NOMO-1 treated with DMSO at 0.1 percent for 48 hours (cell line): ENCODE data around the gene FBXL5.

Experiments used
- DNase-seq: peaks from one replicate; lab custom pipeline; 2025; ENCODE audit not compliant: unreplicated experiment; lab: John Stamatoyannopoulos, UW

Gene FBXL5

DNA sequence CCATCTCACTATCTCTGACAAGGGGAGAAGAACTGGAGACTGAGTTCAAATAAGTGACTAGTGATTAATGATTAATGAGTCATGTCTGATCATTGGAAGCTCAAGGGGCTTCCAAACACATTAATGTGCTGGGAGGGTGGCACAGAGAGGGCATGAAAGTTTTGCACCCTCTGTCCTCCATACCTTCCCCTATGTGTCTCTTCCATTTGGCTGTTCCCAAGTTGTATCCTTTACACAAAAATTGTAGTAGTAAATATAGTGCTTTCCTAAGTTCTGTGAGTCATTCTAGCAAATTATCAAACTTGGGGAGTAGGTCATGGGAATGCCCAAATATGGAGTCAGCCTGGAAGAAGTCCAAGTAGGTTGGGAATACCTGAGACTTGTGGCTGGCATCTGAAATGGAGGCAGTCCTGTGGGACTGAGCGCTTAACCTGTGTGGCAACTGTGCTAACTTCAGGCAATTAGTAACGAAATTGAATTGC lies 22.4 kb upstream of the FBXL5 start:
- DNase-seq = no peak

GRCh38 chr4:15676899-15677298 lies 21.7 kb upstream of the FBXL5 start:
- DNase-seq = no peak

GRCh38 chr4:15676039-15676438 lies 20.9 kb upstream of the FBXL5 start:
- DNase-seq = no peak

- peak; percentile 59 for DNase-seq
Measured at GRCh38 chr4:15675356-15675755, 20.2 kb upstream of the FBXL5 start.

GRCh38 chr4:15674926-15675325 lies 19.8 kb upstream of the FBXL5 start:
- DNase-seq = peak; percentile 68

- DNase-seq = no peak
Measured at GRCh38 chr4:15674046-15674445, 18.9 kb upstream of the FBXL5 start.

- no peak for DNase-seq
Measured at GRCh38 chr4:15673337-15673736, 18.2 kb upstream of the FBXL5 start.

- no peak for DNase-seq
Measured at GRCh38 chr4:15672101-15672500, 16.9 kb upstream of the FBXL5 start.

DNA sequence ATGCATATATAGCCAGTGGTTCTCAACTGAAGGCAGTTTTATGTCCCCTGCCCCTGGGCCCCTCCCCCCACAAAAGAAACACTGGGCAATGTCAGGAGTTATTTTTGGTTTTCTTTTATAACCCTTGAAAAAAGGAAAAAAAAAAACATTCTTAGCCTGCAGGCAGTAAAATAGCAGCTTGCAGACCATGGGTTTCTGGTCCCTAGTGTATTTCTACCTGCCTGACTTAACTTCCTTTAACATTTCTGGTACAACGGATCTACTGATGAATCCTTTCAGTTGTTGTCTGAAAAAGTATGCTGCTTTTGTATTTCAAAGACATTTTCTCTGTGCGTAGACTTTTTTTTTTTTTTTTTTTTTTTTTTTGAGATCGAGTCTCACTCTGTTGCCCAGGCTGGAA lies 15.4 kb upstream of the FBXL5 start:
- DNase-seq = no peak

DNA sequence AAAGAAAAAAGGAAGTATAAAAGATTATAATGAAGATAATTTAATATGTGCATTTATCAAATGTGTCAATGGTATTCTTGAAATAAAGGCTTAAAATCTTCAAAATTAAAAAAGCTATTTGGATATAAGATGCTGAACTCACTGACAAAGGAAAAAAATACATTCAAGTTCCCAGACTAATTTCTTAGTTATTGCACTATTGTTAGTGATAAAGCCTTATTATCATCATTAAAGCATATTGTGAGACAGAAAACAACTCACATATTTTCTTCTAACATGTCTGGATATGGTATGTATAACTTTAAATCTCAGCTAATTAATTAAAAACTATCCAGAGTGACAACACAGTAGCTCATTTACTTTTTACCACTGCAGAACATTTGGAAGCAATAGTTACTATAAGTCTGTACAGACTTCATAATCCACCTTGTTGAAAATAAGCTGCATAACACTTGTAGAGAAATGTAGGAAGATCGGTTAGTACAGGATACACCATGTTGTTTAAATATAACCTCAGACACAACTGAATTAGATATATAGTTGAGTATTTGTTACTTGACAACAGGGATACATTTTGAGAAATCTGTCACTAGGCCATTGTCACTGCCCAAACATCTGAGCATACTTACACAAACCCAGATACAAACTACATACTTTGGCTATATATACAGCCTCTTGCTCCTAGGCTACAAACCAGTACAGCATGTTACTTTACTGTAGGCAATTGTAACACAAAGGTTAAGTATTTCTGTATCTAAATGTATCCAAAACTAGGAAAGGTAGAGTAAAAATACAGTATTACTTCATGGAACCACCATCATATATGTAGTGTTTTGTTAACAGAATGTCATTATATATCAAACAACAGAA lies 13.6 kb upstream of the FBXL5 start:
- no peak for DNase-seq

GRCh38 chr4:15667006-15667405 lies 11.8 kb upstream of the FBXL5 start:
- no peak for DNase-seq

DNA sequence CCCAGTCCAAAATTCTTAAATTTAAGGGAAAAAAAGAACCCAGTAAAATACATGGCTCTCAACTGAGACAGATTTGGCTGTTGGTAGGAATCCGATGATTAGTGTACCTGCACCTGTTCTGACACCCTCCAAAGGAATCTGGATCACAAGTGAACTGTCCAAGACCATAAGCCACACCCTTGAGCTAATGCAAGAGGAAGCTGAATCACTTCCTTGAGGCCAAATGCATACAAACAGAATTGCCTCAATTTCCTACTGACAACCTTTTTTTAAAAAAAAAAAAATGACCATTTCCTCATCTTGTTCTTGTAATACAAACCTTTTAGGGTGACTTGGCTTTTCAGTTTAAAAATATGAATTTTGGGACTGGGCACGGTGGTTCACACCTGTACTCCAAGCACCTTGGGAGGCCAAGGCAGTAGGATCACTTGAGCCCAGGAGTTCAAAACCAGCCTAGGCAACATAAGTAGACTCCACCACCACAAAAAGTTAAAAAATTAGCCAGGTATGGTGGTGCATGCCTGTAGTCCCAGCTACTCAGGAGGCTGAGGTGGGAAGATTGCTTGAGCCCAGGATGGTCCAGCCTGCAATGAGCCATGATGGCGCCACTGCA lies 10.7 kb upstream of the FBXL5 start:
- DNase-seq = peak; percentile 95

GRCh38 chr4:15659768-15660570 lies 4.8 kb upstream of the FBXL5 start:
- DNase-seq = peak; percentile 96

GRCh38 chr4:15658781-15659180 lies 3.6 kb upstream of the FBXL5 start:
- no peak for DNase-seq

GRCh38 chr4:15658136-15658770 lies 3.1 kb upstream of the FBXL5 start:
- DNase-seq = no peak

DNA sequence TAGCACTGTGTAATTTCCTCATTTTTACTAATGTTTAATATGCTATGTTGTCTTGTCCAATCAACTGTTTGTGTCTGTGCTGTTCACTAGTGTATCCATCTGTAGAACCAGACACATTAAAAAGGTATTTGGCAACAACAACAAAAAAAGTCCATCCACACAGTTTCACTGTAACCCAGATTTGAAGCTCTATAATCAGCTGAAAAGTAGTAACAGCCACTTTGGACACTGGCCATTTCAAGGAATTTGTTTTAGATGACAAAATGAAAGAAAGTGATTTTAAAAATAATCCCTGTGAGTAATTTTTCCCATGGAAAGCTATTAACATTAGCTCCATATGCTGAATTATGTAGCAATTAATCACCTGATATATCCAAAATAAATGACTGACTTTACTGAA lies 2.2 kb upstream of the FBXL5 start:
- no peak for DNase-seq

GRCh38 chr4:15656038-15656470 lies 897 bp upstream of the FBXL5 start:
- no peak for DNase-seq

- DNase-seq = peak; percentile 47
Measured at GRCh38 chr4:15654593-15655222, 449 bp downstream of the FBXL5 start.

- DNase-seq = peak; percentile 82
Measured at GRCh38 chr4:15653864-15654592, 1.1 kb downstream of the FBXL5 start.

DNA sequence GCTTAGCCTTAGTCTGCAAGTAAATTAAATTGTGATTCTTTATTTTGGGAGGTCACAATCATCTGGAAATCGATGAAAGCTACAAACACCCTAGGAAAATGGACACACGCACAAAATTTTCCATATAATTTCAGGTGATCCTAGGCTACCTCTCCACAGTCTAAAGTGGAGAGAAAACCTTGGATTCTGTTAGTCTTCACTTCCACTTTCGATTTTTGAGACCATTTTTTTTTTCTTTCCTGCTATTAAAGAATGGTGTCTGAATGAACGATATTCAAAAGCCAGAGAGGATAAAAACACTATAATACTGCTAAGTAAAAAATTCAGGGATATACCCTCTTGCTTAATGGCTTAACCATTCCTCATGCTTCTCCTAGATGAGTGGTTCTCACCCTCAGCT lies 1.7 kb downstream of the FBXL5 start:
- peak; percentile 20 for DNase-seq
